Measurements from ENCODE around the gene OR2C3.

DNA sequence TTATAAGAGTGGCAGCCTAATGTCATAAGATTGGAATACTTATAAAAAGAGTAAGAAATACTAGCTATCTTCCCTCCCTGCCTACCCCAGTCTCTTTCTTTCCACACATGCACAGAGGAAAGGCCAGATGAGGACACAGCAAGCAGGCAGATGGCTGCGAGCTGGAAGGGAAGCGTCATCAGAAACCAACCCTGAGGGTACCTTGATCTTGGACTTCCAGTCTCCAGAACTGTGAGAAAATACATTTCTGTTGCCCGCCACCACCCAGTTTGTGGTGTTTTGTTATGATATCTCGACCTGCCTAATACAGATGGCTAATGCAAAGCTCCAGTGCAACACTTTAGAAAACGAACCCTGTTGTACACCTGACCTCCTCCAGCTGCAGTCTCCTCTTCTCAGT lies 2.3 kb upstream of the OR2C3 start:
- TF ChIP-seq MXI1 (conservative IDR thresholded peaks at IDR 0.05; ENCODE audit: poor library complexity, severe bottlenecking) (no peak), EP300 (conservative IDR thresholded peaks at IDR 0.05; ENCODE audit: poor library complexity, severe bottlenecking) (no peak), POLR2AphosphoS5 (IDR thresholded peaks at IDR 0.05) (no peak)
- TF ChIP-seq, protein P1, sequence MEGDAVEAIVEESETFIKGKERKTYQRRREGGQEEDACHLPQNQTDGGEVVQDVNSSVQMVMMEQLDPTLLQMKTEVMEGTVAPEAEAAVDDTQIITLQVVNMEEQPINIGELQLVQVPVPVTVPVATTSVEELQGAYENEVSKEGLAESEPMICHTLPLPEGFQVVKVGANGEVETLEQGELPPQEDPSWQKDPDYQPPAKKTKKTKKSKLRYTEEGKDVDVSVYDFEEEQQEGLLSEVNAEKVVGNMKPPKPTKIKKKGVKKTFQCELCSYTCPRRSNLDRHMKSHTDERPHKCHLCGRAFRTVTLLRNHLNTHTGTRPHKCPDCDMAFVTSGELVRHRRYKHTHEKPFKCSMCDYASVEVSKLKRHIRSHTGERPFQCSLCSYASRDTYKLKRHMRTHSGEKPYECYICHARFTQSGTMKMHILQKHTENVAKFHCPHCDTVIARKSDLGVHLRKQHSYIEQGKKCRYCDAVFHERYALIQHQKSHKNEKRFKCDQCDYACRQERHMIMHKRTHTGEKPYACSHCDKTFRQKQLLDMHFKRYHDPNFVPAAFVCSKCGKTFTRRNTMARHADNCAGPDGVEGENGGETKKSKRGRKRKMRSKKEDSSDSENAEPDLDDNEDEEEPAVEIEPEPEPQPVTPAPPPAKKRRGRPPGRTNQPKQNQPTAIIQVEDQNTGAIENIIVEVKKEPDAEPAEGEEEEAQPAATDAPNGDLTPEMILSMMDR (IDR thresholded peaks at IDR 0.05; ENCODE audit: poor library complexity, severe bottlenecking): no peak
